H1 (cell line): ENCODE results near the gene EHBP1.

Experiments
- ATF2 ChIP-seq: IDR thresholded peaks from 2 replicates; pipeline ENCODE4 v1.6.1; 2012; ENCODE audit warnings: low read length, inconsistent platforms
- CREB1 ChIP-seq: IDR thresholded peaks from 2 replicates; pipeline ENCODE4 v1.6.1; 2012; ENCODE audit warnings: inconsistent platforms
- CTCF ChIP-seq, 3 experiments: IDR thresholded peaks; 1 replicate in 2 of 3; 2 replicates in 1 of 3; pipeline versions ENCODE4 v1.5.1 to v1.6.1; 2011; ENCODE audit warnings: low read length in 3 of 3, mild to moderate bottlenecking in 3 of 3, inconsistent platforms in 2 of 3, low read depth in 1 of 3, moderate library complexity in 1 of 3; ENCODE audit not compliant: insufficient read depth in 1 of 3; ENCODE audit errors: control extremely low read depth in 1 of 3
- EZH2 ChIP-seq: fragments of 200-600 bp; sonication (generic); IDR thresholded peaks from 2 replicates; pipeline ENCODE4 v1.7.1; 2012; ENCODE audit warnings: low read depth, mild to moderate bottlenecking, moderate library complexity, low read length, inconsistent platforms; ENCODE audit not compliant: severe bottlenecking
- JUND ChIP-seq: IDR thresholded peaks from 2 replicates; pipeline ENCODE4 v1.6.1; 2011; ENCODE audit warnings: mild to moderate bottlenecking, improper control_type of control experiment, low read length
- KDM4A ChIP-seq: IDR thresholded peaks from one replicate; pipeline ENCODE4 v1.7.1; 2012; ENCODE audit warnings: low read depth, mild to moderate bottlenecking, moderate library complexity, low read length, inconsistent platforms; ENCODE audit not compliant: severe bottlenecking
- MAX ChIP-seq: IDR thresholded peaks from 2 replicates; pipeline ENCODE4 v1.6.1; 2012; ENCODE audit warnings: inconsistent platforms
- POLR2A ChIP-seq, 2 experiments: IDR thresholded peaks; 1 replicate in 1 of 2; 2 replicates in 1 of 2; pipeline ENCODE4 v1.6.1; 2011; ENCODE audit warnings: low read depth in 2 of 2, low read length in 2 of 2, mild to moderate bottlenecking in 2 of 2; ENCODE audit errors: control extremely low read depth in 1 of 2
- POLR2AphosphoS5 ChIP-seq: IDR thresholded peaks from 2 replicates; pipeline ENCODE4 v1.6.1; 2011; ENCODE audit warnings: low read depth, low read length
- TBP ChIP-seq: IDR thresholded peaks from 2 replicates; pipeline ENCODE4 v1.6.1; 2011; ENCODE audit warnings: low read depth, low read length, improper control_type of control experiment

GRCh38 chr2:62722679-62723078 is 17.2 kb downstream of the EHBP1 start:
- TF ChIP-seq POLR2A (IDR thresholded peaks at IDR 0.05; ENCODE audit: control extremely low read depth in 1 of 2, low read depth in 2 of 2, low read length in 2 of 2) (no peak), CTCF (IDR thresholded peaks at IDR 0.05; ENCODE audit: control extremely low read depth in 1 of 3, insufficient read depth in 1 of 3, low read depth in 1 of 3, low read length in 3 of 3) (no peak), ATF2 (no peak), TBP (no peak), MAX (no peak), JUND (no peak), POLR2AphosphoS5 (no peak), EZH2 (no peak), CREB1 (no peak), KDM4A (no peak)
